UCSD-AML1 (cell line): ENCODE results near the gene TFAP2C.
"Not testable (repeated sequence)": the region's sequence is repeated elsewhere in the genome, so short reads cannot be mapped to it uniquely, and the experiment has no call there.

Source experiments
- DNase-seq: peaks from one replicate; lab custom pipeline; 2025; ENCODE audit not compliant: unreplicated experiment; lab: John Stamatoyannopoulos, UW

The TFAP2C gene

GRCh38 chr20:56637576-56637975 lies 8.5 kb downstream of the TFAP2C start:
- DNase-seq, result no peak

DNA sequence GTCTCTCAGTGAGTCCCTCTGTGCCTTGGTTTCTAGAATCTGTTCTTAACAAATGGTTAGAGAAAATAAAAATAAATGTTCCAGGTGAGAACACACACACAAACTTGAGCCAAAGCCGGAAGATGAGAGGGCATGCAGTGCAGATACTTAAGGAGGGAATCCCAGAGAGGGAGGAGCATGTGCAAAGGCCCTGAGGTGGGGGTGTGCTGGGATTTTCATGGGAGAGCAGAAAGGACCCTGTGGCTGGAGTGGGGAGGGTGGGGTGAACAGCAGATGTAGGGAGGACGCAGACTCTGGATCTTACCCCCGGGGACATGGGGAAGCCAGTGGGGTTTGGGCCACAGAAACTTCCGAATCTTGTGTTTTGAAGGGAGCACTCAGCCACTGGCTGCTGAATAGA lies 17.5 kb downstream of the TFAP2C start:
- DNase-seq, result no peak

- no peak for DNase-seq
These were observed 24.1 kb downstream of the TFAP2C start for GRCh38 chr20:56653211-56653610.

DNA sequence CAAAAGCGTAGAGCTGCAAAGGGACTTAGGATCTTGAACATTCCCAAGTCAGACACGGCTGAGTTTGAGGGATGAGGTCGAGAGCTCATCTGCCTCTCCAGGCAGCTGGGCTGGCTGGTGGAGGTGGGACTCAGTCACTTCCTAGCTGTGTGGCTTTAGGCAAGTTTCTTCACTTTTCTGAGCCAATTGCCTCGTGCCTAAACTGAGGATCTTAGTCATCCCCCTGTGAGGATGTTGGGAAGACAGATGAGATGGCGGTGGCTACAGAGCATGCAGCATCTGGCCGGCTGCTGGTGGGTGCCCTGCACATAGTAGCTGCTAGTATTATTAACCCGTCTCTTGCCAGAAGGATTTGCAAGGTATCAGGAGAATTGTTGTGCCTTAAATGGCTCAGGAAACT lies 27.5 kb downstream of the TFAP2C start:
- no peak for DNase-seq

GRCh38 chr20:56657879-56658278 lies 28.8 kb downstream of the TFAP2C start:
- DNase-seq, result no peak

GRCh38 chr20:56658341-56658947 lies 29.3 kb downstream of the TFAP2C start:
- not testable (repeated sequence) for DNase-seq

DNA sequence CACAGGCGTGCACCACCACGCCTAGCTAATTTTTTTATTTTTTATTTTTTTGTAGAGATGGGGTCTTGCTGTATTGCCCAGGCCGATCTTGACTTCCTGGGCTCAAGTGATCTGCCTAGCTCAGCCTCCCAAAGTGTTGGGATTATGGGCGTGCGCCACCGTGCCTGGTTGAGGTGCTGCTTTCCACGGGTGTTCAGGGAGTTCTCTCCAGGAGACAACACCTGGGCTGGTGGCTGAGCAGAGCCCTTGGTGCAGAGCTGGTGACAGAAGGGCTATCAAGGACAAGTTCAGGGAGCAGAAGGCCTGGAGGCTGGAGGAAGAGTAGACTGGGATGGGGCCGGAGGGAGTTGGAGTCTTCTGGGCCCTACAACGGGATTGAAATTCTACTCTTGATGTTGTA lies 34.6 kb downstream of the TFAP2C start:
- DNase-seq, result no peak

DNA sequence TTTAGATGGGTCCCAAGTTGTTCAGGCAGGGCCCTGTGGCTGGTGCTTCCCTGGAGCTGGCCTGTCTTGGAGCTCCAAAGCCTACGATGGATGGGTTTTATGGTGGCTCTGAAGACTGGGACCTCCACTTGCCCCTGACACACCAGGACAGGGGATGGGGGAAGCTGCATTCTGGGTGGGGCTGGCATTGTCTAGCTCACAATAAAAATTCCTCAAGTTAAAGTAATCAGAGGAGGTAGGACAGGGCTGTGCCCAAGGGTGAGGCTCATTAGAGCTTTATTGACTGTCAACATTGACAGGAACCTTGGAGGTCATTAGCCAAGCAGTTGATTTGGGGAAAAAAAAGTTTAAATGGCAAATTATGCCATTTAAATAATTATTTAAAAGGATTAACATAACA lies 35.7 kb downstream of the TFAP2C start:
- DNase-seq, result no peak

DNA sequence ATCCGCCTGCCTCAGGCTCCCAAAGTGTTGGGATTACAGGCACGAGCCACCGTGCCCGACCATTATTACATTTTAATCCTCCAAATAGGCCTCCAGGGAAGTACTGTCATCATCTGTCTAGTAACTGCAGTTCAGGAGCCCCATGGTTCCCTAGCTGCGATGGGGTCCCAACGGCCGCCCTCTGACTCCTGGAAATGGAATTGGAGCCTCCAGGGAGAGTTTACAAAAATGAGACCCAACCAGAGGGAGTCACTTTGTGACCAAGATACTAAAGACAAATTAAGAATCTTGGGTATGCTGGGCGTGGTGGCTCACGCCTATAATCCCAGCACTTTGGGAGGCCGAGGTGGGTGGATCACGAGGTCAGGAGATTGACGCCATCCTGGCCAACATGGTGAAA lies 36.7 kb downstream of the TFAP2C start:
- no peak for DNase-seq

GRCh38 chr20:56673450-56673849 lies 44.3 kb downstream of the TFAP2C start:
- DNase-seq, result no peak

DNA sequence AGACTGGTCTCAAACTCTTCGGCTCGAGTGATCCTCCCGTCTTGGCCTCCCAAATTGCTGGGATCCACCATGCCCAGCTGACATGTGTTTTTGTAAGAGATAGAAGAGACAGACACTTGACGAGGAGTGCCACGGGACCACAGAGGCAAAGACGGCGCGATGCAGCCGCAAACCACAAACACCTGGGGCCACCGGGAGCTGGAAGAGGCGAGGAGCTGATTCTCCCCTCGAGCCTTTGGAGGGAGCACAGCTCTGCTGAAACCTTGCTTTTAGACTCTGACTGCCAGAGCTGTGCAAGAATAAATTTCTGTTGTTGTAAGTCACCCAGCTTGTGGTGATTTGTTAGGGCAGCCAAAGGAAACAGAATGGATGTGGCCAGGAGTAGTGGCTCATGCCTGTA lies 46.9 kb downstream of the TFAP2C start:
- no peak for DNase-seq

GRCh38 chr20:56676679-56677078 lies 47.6 kb downstream of the TFAP2C start:
- no peak for DNase-seq

DNA sequence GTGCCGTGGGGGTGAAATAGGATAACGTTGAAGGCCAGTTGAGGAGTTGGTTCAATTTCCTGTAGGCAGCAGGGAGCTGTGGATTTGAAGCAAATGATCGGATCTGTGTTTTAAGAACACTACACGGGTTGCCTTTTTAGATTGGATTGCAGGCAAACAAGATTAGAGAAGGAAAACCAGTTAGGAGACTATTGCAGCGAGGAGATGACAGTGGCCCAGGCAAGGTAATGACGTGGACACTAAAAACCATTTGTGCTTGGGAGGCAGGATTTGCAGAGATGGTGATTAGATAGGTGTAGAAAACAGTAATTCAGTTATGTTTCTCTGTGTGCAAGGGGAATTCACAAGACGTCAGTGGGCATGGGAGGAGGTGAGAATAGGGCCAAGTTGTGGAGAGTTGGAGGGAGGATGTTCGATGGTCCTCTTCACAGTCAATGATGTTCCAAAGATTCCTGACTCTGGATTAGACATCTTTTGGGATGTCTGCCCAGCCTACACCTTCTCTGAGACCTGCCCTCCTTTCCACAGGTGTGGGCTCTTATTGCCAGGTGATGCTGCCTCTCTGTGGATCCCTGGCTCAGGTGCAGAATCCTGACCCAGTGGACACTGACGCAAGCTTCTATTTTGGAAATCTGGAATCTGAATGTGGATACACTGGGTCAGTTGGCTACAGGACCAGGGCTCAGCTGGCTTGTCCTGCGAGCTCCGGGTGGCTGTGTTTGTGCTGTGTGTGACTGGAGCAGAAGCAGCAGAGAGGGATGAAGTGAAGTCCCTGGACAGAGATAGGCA lies 54.2 kb downstream of the TFAP2C start:
- DNase-seq, result no peak

- DNase-seq, result no peak
These were observed 56.8 kb downstream of the TFAP2C start for GRCh38 chr20:56685879-56686278.

DNA sequence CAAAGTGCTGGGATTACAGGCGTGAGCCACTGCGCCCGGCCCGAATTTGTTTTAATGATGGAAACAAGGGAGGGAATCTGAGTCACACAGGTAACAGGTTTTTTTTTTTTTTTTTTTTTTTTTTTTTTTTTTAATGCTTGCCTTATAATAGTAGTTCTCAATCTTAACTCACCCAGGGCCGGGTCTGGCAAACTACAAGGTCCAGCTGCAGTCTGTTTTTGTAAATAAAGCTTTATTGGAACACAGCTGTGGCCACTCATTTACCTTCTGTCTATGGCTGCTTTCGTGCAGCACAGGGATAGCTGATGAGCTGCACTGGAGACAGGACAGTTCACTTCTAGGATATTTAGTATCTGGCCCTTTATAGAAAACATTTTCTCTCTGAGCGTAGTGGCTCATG lies 58.0 kb downstream of the TFAP2C start:
- no peak for DNase-seq

- DNase-seq, result no peak
These were observed 59.0 kb downstream of the TFAP2C start for GRCh38 chr20:56688106-56688505.
